Measurements from ENCODE around the gene TMEM97. TPM values are rescaled to one million over a fixed set of nuclear protein-coding genes. Genes with fewer than 3 reads are reported as not detected.

TMEM97 gene
- total and polyA plus RNA-seq, 4 donors, result 23.5 to 62.6 (median 38.8) TPM

DNA sequence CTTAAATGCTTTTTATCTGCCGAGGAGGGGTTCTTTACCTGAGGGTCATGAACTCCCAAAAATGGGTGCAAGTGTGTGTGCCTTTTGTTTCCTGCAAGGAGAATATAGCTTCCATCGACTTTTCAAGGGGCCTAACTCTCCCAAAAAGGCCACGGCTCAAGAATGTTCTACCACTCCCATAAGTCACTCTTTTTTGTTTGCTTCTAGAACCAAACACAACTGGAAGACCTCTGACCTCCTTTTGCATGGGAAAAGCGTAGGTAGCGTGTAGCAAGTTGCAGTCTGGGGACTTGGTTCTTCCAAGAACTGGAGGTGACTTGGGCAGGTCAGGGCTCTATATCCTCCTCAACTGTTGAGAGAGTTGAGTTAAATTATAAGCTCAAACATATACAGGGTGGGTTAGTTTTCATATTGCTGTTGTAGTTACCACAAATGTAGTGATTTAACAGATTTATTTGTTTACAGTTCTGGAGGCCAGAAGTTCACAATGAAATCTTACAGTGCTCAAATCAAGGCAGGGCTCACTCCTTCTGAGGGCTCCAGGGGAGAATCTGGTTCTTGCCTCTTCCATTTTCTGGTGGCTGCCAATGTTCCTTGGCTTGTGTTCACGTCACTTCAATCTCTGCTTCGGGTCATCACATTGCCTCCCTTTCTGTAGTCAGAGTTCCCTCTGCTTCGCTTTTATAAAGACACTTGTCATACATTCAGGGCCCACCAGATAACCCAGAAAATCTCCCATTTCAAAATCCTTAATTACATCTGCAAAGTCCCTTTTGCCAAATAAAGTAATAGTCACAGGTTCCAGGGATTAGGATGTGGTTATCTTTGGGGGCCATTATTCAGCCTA, 1.4 kb downstream of the TMEM97 start:
- H3K9ac ChIP-seq (ENCODE audit: insufficient read depth in 1 of 2, low read length in 2 of 2), result no peak overlapping the region
- ATAC-seq (ENCODE audit: insufficient read depth, low FRiP score), result no peak
- peaks cover 0 to 20% (median 9%) of the 10 kb centered on the region in 5 donors for H3K4me1 ChIP-seq (ENCODE audit: control insufficient read depth in 5 of 5, insufficient read depth in 5 of 5, low read length in 5 of 5)
- no peak overlapping the region for H3K27ac ChIP-seq (ENCODE audit: low read depth in 1 of 2, low read length in 1 of 2)
- no peaks in the 10 kb centered on the region for H3K27me3 ChIP-seq (ENCODE audit: control insufficient read depth in 3 of 3, insufficient read depth in 3 of 3, low read length in 2 of 3)
- no peaks in the 10 kb centered on the region for H3K9me3 ChIP-seq (ENCODE audit: control insufficient read depth in 4 of 4, insufficient read depth in 3 of 4, low read length in 3 of 4)
- 72 to 80% methylated on average over 8 of the region's 8 CpGs for WGBS, 2 donors
- no peak for DNase-seq
- TF ChIP-seq, protein P1, sequence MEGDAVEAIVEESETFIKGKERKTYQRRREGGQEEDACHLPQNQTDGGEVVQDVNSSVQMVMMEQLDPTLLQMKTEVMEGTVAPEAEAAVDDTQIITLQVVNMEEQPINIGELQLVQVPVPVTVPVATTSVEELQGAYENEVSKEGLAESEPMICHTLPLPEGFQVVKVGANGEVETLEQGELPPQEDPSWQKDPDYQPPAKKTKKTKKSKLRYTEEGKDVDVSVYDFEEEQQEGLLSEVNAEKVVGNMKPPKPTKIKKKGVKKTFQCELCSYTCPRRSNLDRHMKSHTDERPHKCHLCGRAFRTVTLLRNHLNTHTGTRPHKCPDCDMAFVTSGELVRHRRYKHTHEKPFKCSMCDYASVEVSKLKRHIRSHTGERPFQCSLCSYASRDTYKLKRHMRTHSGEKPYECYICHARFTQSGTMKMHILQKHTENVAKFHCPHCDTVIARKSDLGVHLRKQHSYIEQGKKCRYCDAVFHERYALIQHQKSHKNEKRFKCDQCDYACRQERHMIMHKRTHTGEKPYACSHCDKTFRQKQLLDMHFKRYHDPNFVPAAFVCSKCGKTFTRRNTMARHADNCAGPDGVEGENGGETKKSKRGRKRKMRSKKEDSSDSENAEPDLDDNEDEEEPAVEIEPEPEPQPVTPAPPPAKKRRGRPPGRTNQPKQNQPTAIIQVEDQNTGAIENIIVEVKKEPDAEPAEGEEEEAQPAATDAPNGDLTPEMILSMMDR (IDR thresholded peaks at IDR 0.05; ENCODE audit: control extremely low read depth, extremely low read depth), result no peak
- H3K36me3 ChIP-seq (ENCODE audit: control insufficient read depth in 4 of 4, insufficient read depth in 4 of 4, low read length in 4 of 4), result no peaks in the 10 kb centered on the region
- peak overlapping the region; percentile 18 for H3K4me3 ChIP-seq

DNA sequence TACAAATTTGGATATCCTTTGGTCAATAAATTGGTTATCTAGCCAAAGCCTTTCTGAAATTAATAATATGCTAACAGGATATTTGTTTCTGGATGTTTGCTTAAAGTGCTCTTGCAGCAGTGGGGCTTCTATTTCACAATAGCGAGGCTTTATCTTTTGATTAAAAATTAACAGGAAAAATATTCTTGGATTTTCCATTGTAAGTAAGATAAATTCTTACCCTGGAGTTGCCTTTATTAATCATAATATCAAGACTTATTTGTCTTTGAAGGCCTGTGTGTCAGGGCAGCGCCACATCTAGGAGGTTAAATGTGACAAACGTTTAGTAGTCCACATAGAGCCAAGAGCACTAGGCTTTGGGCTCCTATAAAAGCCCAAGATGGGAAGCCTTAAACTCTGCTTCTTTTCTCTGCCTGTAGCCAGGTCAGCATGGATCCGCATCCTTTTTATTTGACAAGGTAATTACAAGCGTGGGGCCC, 5.3 kb downstream of the TMEM97 start:
- ATAC-seq (ENCODE audit: insufficient read depth, low FRiP score) (no peak), DNase-seq (no peak)
- no peaks in the 10 kb centered on the region for H3K9me3 ChIP-seq (ENCODE audit: control insufficient read depth in 4 of 4, insufficient read depth in 3 of 4, low read length in 3 of 4)
- 68 to 74% methylated on average over 5 of the region's 5 CpGs for WGBS, 2 donors
- peaks cover 3 to 25% (median 8%) of the 10 kb centered on the region in 4 donors for H3K36me3 ChIP-seq (ENCODE audit: control insufficient read depth in 4 of 4, insufficient read depth in 4 of 4, low read length in 4 of 4)
- H3K27me3 ChIP-seq (ENCODE audit: control insufficient read depth in 3 of 3, insufficient read depth in 3 of 3, low read length in 2 of 3), result no peaks in the 10 kb centered on the region
- H3K4me3 ChIP-seq, result no peak overlapping the region
- peaks cover 0 to 11% (median 5%) of the 10 kb centered on the region in 5 donors for H3K4me1 ChIP-seq (ENCODE audit: control insufficient read depth in 5 of 5, insufficient read depth in 5 of 5, low read length in 5 of 5)
- H3K9ac ChIP-seq (ENCODE audit: insufficient read depth in 1 of 2, low read length in 2 of 2), result no peak overlapping the region
- TF ChIP-seq, protein P1 (IDR thresholded peaks at IDR 0.05; ENCODE audit: control extremely low read depth, extremely low read depth), result no peak
- H3K27ac ChIP-seq (ENCODE audit: low read depth in 1 of 2, low read length in 1 of 2), result no peak overlapping the region

DNA sequence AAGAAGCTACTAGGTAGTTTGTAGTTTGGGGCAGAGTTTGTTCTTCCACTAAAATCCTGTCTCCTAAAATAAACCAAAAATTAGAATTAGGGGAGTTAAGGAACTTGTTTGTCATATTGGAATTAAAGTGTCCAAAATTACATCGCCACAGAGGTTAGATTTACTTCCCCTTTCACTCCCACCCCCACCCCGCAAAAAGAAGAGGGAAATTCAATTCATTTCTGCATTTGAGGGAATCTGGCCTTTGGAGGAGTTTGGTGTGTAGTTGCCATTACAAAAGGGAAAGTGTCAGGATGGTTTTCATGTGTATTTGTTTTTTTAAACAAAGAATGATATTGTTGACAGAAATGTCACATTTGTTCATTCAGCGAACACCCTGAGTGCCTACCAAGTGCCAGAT, 5.8 kb downstream of the TMEM97 start:
- WGBS, 2 donors, result 52 to 72% methylated on average over 3 of the region's 3 CpGs
- DNase-seq (no peak), ATAC-seq (ENCODE audit: insufficient read depth, low FRiP score) (no peak)
- no peaks in the 10 kb centered on the region for H3K27me3 ChIP-seq (ENCODE audit: control insufficient read depth in 3 of 3, insufficient read depth in 3 of 3, low read length in 2 of 3)
- TF ChIP-seq, protein P1 (IDR thresholded peaks at IDR 0.05; ENCODE audit: control extremely low read depth, extremely low read depth), result no peak
- no peak overlapping the region for H3K27ac ChIP-seq (ENCODE audit: low read depth in 1 of 2, low read length in 1 of 2)
- no peak overlapping the region for H3K9ac ChIP-seq (ENCODE audit: insufficient read depth in 1 of 2, low read length in 2 of 2)
- H3K4me3 ChIP-seq, result no peak overlapping the region
- H3K4me1 ChIP-seq (ENCODE audit: control insufficient read depth in 5 of 5, insufficient read depth in 5 of 5, low read length in 5 of 5), result peaks cover 0 to 7% (median 5%) of the 10 kb centered on the region in 5 donors
- H3K36me3 ChIP-seq (ENCODE audit: control insufficient read depth in 4 of 4, insufficient read depth in 4 of 4, low read length in 4 of 4), result peaks cover 3 to 28% (median 9%) of the 10 kb centered on the region in 4 donors
- H3K9me3 ChIP-seq (ENCODE audit: control insufficient read depth in 4 of 4, insufficient read depth in 3 of 4, low read length in 3 of 4), result no peaks in the 10 kb centered on the region

All from lung (tissue), 12 donors.